Endothelial cell of coronary artery (primary cell): ENCODE data around the gene HOXB2. TPM values are rescaled to one million over a fixed set of nuclear protein-coding genes. Genes with fewer than 3 reads are reported as not detected.

Experiments
- total RNA-seq: library from RNA; depleted of rRNA; stranded (reverse); fragments of >200 nt; gene quantifications from 2 replicates; pipeline ENCODE4 v1.2.3, GENCODE V29; 2014

Gene HOXB2
- 4.3 and 4.8 TPM in 2 replicates for total RNA-seq

DNA sequence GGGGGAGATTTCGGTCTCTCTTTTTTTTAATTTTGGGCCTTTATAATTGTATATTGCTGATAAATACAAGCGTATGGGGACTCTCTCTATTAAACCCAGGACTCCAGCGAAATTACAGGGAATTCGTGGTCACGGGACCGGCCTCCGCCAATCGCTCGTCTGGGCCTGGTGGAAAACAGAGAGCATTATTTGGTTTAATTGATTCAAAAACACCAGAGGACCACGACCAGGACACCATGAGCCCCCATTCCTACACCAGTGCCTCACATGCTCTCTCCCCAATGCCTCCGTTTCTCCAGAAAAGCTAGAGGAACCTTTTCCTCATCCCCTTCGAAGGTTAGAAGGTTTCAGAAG lies at the start of gene HOXB2:
TSS of gene HOXB2 (minus strand) at position 88 of the 354 bp plus-strand sequence. CDS start 198 bp downstream, outside the sequence.

DNA sequence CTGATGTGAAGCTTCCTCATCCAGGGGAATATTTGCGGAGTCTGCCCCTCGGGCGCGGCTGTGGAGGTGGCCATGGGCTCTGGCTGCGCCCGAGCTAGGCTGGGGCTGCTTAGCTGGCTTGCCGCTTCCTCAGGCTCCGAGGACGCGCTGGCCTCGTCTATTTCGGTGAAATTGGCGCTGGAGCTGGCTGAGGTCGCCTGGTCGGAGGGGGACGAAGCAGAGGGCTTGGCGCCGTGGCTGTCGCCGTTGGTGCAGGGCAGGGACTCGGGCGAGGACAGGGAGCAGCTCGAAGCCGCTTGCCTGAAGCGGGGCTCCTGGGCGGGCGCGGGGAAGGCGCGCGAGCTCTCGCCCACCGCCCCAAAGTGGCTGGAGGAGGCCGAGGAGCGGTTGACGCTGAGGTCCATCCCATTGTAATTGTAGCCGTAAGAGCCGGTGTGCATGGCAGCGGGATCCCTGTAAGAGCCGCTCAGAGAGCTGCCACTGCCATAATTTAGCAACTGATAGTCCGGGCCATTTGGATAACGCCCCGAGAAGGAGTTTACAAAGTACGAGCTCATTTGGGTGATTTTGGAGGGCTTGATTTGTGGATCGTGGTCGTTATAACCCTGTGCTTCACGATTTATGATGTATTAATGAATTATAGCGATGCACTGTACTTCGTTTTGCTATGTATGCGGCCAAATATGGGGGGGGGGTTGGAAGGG lies 48.4 kb upstream of the HOXB2 start, which contains the start of gene HOXB5:
TSS of gene HOXB5 (minus strand) at position 654 of the 704 bp plus-strand sequence. CDS start at position 557, 97 bp downstream.

DNA sequence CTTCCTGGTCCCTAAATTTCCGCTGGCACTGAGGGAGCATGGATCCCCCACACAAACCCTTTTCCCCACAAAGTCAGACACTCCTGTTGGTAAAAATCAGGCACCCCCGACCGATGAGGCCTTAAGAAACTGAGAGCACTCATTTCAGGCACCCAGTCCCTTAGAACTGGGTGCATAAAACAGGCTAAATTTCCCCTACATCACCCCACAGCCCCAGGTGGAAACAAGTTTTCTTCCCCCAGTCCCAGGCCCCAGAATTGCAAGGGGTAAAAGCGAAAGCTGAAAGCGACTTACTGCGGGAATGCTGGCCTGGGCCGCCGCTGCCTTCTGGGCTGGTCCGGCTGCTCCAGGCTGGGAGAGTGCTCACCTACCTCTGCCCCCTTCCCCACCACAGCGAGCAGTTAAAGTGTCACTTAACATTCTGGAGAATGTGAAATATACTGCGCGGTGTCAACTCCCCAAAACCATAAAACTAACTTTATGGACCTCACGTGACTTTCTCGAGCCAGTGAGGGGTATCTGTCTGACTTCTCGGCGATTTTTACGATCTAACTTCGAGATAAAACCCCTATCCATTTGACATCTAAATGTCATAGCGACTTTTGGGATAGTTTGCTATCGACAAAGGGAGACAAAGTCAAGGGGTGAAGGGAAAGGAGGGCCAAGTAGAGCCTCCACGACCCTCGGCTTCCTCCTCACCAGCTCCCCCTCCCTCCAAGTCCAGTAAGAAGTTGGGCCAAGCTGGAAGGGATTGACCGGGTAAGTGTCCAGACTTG lies 45.1 kb upstream of the HOXB2 start, which contains the start of gene HOXB3:
TSS of gene HOXB3 (minus strand) at position 411 of the 776 bp plus-strand sequence. CDS start 37,767 bp downstream, outside the sequence.

DNA sequence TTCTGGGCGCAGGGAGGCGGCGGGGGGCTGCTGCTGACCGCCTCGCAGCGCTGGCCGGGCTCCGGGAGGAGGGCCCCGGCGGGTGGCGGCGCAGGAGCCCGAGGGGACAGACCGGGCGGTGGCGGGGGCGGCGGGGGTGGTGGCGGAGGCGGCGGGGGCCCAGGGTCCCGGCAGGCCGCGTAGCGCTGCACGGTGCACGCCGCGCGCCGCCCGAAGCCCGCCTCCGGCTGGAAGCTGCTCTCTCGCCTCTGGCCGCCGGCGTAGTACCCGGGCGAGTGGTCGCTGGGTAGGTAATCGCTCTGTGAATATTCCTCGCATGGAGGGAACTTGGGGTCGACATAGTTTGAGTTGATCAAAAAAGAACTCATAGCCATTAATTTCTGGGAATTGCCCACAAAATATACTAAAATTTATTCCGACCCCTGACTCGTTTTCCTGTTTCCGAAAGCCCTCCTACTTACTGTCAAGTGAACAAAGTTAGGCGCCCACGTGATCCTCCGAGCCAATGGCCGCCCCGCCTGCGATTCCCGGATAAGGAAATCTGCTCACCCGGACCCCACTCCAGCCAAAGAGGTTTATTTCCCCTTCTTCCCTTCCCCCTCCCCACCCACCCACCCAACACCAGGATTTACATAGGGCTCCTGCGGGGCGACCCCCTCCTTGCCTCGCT lies 33.2 kb upstream of the HOXB2 start, which contains the start of gene HOXB4:
TSS of gene HOXB4 (minus strand) at position 405 of the 670 bp plus-strand sequence. CDS start at position 374, 31 bp downstream.

DNA sequence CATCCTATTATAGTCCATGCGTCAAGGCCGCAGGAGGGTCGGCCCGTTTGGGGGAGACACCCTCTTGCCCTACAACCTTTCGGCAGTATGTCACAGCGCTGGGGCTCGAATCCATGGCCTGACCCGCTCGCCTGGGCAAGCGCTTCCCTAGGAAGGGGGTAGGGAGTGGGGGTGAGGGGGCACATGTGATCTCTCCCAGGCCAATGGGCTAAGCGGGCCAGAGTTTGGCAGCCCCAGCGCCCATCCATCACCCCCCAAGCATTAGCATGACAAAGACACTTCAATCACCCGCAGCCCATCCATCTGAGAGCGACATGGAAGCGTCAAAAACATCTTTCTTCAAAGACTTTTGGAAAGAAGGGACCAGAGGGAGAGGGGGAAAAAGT lies 14.0 kb downstream of the HOXB2 start, which contains the start of gene HOXB1:
TSS of gene HOXB1 (minus strand) at position 125 of the 386 bp plus-strand sequence. CDS start at position 18, 107 bp downstream.

Other genes starting within 250 kb of the HOXB2 start
- not detected in 2 replicates for gene SKAP1, start 114.9 kb downstream of the HOXB2 start, total RNA-seq
- gene HOXB1, start 14.1 kb downstream of the HOXB2 start, total RNA-seq, result not detected in 2 replicates
- gene HOXB4, start 33.2 kb upstream of the HOXB2 start, total RNA-seq, result 4.9 and 6.0 TPM in 2 replicates
- gene HOXB3, start 45.1 kb upstream of the HOXB2 start, total RNA-seq, result 9.1 and 12.2 TPM in 2 replicates
- gene HOXB5, start 48.7 kb upstream of the HOXB2 start, total RNA-seq, result 0.09 TPM in 2 replicates
- gene HOXB6, start 59.9 kb upstream of the HOXB2 start, total RNA-seq, result 1.3 and 2.8 TPM in 2 replicates
- gene HOXB7, start 65.9 kb upstream of the HOXB2 start, total RNA-seq, result 0.90 and 2.2 TPM in 2 replicates
- gene HOXB8, start 70.2 kb upstream of the HOXB2 start, total RNA-seq, result not detected in 2 replicates
- gene HOXB9, start 81.2 kb upstream of the HOXB2 start, total RNA-seq, result not detected in 2 replicates
- gene PRAC1, start 177.4 kb upstream of the HOXB2 start, total RNA-seq, result not detected in 2 replicates
- not detected in 2 replicates for gene PRAC2, start 178.1 kb upstream of the HOXB2 start, total RNA-seq
- not detected in 2 replicates for gene HOXB13, start 183.6 kb upstream of the HOXB2 start, total RNA-seq